A673 (cell line): ENCODE data around the gene TARBP1. TPM values are rescaled to one million over a fixed set of nuclear protein-coding genes. Genes with fewer than 3 reads are reported as not detected.

Experiments
- BruUV-seq: library from RNA; stranded (reverse); fragments of 400-500 nt; replicated peaks from 2 replicates; lab custom pipeline; 2021; lab: Mats Ljungman, UMichigan
- CTCF ChIA-PET: fragments of 300-600 bp; sonication (Branson Sonifier 250); formaldehyde crosslinking; loops from one replicate; lab custom pipeline; 2022; ENCODE audit warnings: antibody characterized with exemption; lab: Charles Lee
- POLR2A ChIA-PET: fragments of 300-600 bp; sonication (Branson Sonifier 250); formaldehyde crosslinking; loops from one replicate; lab custom pipeline; 2022; ENCODE audit warnings: antibody characterized with exemption; ENCODE audit not compliant: low non-redundant PET; lab: Charles Lee
- DNase-seq: peaks from one replicate; pipeline ENCODE4 v3.0.0-alpha.2; 2015; ENCODE audit warnings: low spot score
- H3K27ac ChIP-seq: fragments of 200-600 bp; sonication (generic); 2 replicates; pipeline ENCODE4 v1.5.1; 2016; ENCODE audit warnings: mixed run types, low read depth, mild to moderate bottlenecking, mixed read lengths, antibody characterized with exemption, low read length; ENCODE audit not compliant: poor library complexity, severe bottlenecking
- H3K27me3 ChIP-seq: fragments of 200-600 bp; sonication (generic); replicated peaks from 2 replicates; pipeline ENCODE4 v1.6.1; 2017; ENCODE audit warnings: mixed run types, low read depth, mild to moderate bottlenecking, mixed read lengths, antibody characterized with exemption, low read length; ENCODE audit not compliant: insufficient read depth, poor library complexity
- H3K36me3 ChIP-seq: fragments of 200-600 bp; sonication (generic); 2 replicates; pipeline ENCODE4 v1.6.1; 2016; ENCODE audit warnings: mixed run types, mild to moderate bottlenecking, mixed read lengths, antibody characterized with exemption, low read length; ENCODE audit not compliant: insufficient read depth, poor library complexity, severe bottlenecking
- H3K4me1 ChIP-seq: fragments of 200-600 bp; sonication (generic); 2 replicates; pipeline ENCODE4 v1.6.1; 2017; ENCODE audit warnings: mixed run types, mild to moderate bottlenecking, mixed read lengths, antibody characterized with exemption, low read length; ENCODE audit not compliant: insufficient read depth, poor library complexity, severe bottlenecking
- H3K4me3 ChIP-seq: fragments of 200-600 bp; sonication (generic); 2 replicates; pipeline ENCODE4 v1.5.1; 2016; ENCODE audit warnings: low read depth, mixed run types, mild to moderate bottlenecking, mixed read lengths, low read length; ENCODE audit not compliant: poor library complexity, severe bottlenecking
- H3K9me3 ChIP-seq: fragments of 200-600 bp; sonication (generic); 2 replicates; pipeline ENCODE4 v1.6.1; 2016; ENCODE audit warnings: mixed run types, low read depth, mild to moderate bottlenecking, mixed read lengths, antibody characterized with exemption, low read length; ENCODE audit not compliant: poor library complexity, severe bottlenecking
- EZH2 ChIP-seq: fragments of 200-600 bp; sonication (generic); IDR thresholded peaks from 2 replicates; pipeline ENCODE4 v1.6.1; 2017; ENCODE audit warnings: borderline replicate concordance, low read depth, mild to moderate bottlenecking, mixed read lengths, antibody characterized with exemption, low read length; ENCODE audit not compliant: poor library complexity, severe bottlenecking
- intact Hi-C: fragments of 100-400 bp; cut with micrococcal nuclease; formaldehyde crosslinking; loops from one replicate; pipeline ENCODE4 v1.10.0; 2022; ENCODE audit not compliant: unreplicated experiment
- total RNA-seq: library from RNA; stranded (reverse); gene quantifications from 2 replicates; pipeline ENCODE4 v1.2.3, GENCODE V29; 2021
- TF ChIP-seq, protein P1 (sequence below): fragments of 300-800, 200-600 bp; sonication (generic); conservative IDR thresholded peaks from 2 replicates; pipeline ENCODE4 v1.5.1; 2017; ENCODE audit warnings: low read depth, mild to moderate bottlenecking, antibody characterized with exemption, low read length, moderate library complexity, mixed read lengths

TARBP1 gene
- total RNA-seq, 1 experiment from 2014 or later: 28.0 TPM

DNA sequence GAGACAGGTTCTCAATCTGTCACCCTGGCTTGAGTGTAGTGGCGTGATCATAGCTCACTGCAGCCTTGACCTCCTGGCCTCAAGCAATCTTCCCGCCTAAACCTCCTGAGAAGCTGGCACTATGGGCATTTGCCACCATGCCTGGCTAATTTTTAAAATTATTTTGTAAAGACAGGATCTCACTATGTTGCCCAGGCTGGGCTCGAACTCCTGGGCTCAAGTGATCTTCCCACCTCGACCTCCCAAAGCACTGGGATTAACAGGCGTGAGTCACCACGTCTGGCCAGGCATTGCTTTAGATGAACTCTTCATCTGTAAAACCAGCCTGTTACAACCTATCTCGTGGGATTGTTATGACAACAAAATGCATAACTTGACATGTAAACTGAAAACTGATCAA is 103.3 kb downstream of the TARBP1 start:
- TF ChIP-seq EZH2: no peak
- TF ChIP-seq, protein P1, sequence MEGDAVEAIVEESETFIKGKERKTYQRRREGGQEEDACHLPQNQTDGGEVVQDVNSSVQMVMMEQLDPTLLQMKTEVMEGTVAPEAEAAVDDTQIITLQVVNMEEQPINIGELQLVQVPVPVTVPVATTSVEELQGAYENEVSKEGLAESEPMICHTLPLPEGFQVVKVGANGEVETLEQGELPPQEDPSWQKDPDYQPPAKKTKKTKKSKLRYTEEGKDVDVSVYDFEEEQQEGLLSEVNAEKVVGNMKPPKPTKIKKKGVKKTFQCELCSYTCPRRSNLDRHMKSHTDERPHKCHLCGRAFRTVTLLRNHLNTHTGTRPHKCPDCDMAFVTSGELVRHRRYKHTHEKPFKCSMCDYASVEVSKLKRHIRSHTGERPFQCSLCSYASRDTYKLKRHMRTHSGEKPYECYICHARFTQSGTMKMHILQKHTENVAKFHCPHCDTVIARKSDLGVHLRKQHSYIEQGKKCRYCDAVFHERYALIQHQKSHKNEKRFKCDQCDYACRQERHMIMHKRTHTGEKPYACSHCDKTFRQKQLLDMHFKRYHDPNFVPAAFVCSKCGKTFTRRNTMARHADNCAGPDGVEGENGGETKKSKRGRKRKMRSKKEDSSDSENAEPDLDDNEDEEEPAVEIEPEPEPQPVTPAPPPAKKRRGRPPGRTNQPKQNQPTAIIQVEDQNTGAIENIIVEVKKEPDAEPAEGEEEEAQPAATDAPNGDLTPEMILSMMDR: no peak
- Histone ChIP-seq H3K4me3 (no peak overlapping the region), H3K9me3 (no peaks in the 10 kb centered on the region), H3K27me3 (no peaks in the 10 kb centered on the region), H3K4me1 (peaks cover 9% of the 10 kb centered on the region), H3K36me3 (peaks cover 49% of the 10 kb centered on the region), H3K27ac (no peak overlapping the region)
- ChIA-PET CTCF (interaction anchor here (0.5 kb wide), 1 partner anchor 90 kb away, joined by 7 read pairs; no protein-coding TSS in a partner anchor), POLR2A (no interaction called here)
- no TSS peak for BruUV-seq
- intact Hi-C loops: no loop called here
- no peak for DNase-seq

DNA sequence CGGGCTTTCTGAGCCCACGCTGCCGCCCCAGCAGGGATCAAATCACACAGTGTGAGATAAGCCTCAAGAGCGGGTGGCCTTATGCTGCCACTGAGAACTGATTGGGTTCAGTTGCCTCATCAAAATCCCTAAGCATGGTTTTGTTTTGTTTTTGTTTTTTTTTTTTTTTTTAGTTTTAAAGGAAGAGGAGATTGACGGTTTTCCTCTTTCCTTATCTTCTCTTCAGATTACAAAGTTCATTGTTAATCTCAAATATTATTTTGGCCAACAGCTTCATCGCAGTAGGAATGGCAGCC is 105.1 kb downstream of the TARBP1 start:
- H3K4me3 ChIP-seq: peak overlapping the region; percentile 79
- intact Hi-C loops: no loop called here
- H3K4me1 ChIP-seq: peaks cover 17% of the 10 kb centered on the region
- ChIA-PET CTCF (no interaction called here), POLR2A (interaction anchor here (0.5 kb wide), 1 partner anchor 19 kb away, joined by 5 read pairs; no protein-coding TSS in a partner anchor)
- TF ChIP-seq, protein P1: no peak
- TF ChIP-seq EZH2: no peak
- peak overlapping the region; percentile 96 for H3K27ac ChIP-seq
- H3K36me3 ChIP-seq: peaks cover 38% of the 10 kb centered on the region
- no peaks in the 10 kb centered on the region for H3K9me3 ChIP-seq
- no peaks in the 10 kb centered on the region for H3K27me3 ChIP-seq
- DNase-seq: no peak
- BruUV-seq: no TSS peak

DNA sequence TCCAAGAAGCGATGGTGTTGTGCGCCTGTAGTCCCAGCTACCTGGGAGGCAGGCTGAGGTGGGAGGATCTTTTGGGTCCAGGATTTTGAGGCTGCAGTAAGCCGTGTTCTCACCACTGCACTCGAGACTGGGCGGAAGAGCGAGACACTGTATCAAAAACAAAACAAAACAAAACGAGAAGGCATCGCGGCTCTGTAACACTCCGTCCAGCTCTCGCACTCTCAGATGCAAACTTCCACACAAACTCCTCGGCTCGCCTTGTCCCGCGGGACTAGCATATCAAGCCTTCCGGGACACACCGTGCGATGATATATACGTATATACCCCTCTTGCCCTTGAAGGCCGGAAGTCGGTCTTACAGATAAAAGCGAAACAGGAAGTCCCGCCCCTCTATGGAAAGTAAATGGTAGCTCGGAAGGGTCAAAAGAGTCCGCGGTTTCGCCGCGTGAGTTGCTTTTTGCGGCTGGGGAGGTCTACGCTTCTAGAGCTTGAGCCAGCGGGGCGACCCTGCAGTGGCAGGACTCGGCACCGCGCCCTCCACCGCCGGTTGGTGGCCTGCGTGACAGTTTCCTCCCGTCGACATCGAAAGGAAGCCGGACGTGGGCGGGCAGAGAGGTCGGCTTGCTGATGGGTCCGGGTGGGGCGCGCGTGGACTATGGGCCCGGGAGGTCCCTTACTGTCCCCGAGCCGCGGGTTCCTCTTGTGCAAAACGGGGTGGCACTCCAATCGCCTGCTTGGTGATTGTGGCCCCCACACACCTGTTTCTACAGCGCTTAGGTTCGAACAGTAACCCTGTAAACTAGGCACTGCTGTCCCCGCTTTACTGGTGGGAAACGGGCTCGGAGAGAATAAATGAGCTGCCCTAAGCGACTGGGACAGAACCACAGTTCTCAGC is 105.7 kb downstream of the TARBP1 start, which contains the start of gene COA6:
TSS of gene COA6 (plus strand) at position 393 of the 895 bp plus-strand sequence. CDS start at position 404, 11 bp downstream.
- Histone ChIP-seq H3K9me3 (no peaks in the 10 kb centered on the region), H3K4me3 (peak within 1 kb of the TSS; percentile 79), H3K27ac (peak within 1 kb of the TSS; percentile 96), H3K4me1 (peaks cover 17% of the 10 kb centered on the region), H3K36me3 (peaks cover 32% of the 10 kb centered on the region), H3K27me3 (no peaks in the 10 kb centered on the region)
- intact Hi-C loops: no loop called here
- POLR2A ChIA-PET: interaction anchor here (0.5 kb wide), 1 partner anchor 19 kb away, joined by 5 read pairs; no protein-coding TSS in a partner anchor
- CTCF ChIA-PET: no interaction called here
- TF ChIP-seq, protein P1: no peak
- no peak for TF ChIP-seq EZH2
- BruUV-seq: no TSS peak
- DNase-seq: peak; percentile 98
